ENCODE data around the gene GCSH. TPM values are rescaled to one million over a fixed set of nuclear protein-coding genes. Genes with fewer than 3 reads are reported as not detected.

Gene GCSH
- total and polyA plus RNA-seq, 2 of the 13 experiments (the other 11 are each of a cell fraction or from before 2014, with no cell fraction given) = 35.9 to 103 TPM

DNA sequence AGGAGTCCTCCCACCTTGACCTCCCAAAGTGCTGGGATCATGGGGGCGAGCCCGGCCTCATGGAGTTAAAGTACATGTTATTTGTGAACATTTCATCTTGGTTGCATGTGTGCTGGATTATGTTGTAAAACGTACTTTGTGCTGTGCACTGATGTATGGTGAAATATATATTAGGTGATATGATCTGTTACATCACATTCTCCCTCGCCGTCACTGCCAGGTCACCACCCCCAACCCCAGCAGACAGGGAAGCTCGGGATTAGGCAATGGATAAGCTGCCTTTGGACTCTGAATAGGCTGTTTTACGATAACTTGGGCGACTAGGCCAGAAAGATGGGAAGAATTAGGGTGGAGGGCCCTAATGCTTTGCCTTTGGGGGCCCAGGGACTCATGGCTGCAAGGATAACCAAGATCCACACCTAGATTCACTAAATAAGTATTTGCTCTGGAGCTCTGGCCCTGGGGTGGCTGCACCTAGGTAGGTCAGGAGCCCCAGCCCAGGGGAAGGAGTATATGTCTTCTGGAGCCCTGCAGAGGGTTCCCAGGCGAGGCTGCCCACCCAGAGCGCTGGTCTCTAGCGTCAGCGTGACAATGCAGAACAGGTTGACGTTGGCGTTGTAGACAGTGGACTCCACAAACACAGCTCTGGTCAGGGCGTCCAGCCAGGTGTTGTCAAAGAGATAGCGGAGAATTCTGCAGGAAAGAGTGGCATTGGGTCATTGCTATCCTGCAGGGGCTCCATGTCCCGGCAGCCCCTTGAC is 27.1 kb upstream of the GCSH start (continued):
- TF ChIP-seq ZFY (CRISPR knock-in tag; IDR thresholded peaks at IDR 0.05) (peak; percentile 46; the same call in 1 of the 2 replicates), ARID3A (IDR thresholded peaks at IDR 0.05; ENCODE audit: low read depth, low read length) (peak; percentile 77; the same call in 1 of the 2 replicates), EHMT2 (IDR thresholded peaks at IDR 0.05; ENCODE audit: borderline replicate concordance, low read depth, low read length) (peak; percentile 29; the same call in 1 of the 2 replicates), ZSCAN31 (CRISPR knock-in tag; IDR thresholded peaks at IDR 0.05; ENCODE audit: low read depth) (no peak), KLF13 (CRISPR knock-in tag; IDR thresholded peaks at IDR 0.05) (no peak), HOXA9 (CRISPR knock-in tag; IDR thresholded peaks at IDR 0.05; ENCODE audit: borderline replicate concordance) (no peak), NFE2L1 (CRISPR knock-in tag; IDR thresholded peaks at IDR 0.05; ENCODE audit: borderline replicate concordance) (no peak), FOSL2 (CRISPR knock-in tag; IDR thresholded peaks at IDR 0.05) (peak; percentile 73), ZKSCAN1 (IDR thresholded peaks at IDR 0.05; ENCODE audit: low read length) (0 out of 2 replicates have a peak, but pooled peaks have one; percentile 21), NR2F6 (IDR thresholded peaks at IDR 0.05) (peak; percentile 52; the same call in 1 of the 2 replicates), NR2F6 (CRISPR knock-in tag; IDR thresholded peaks at IDR 0.05) (peak; percentile 60; the same call in 1 of the 2 replicates), ATAD3A (CRISPR knock-in tag; IDR thresholded peaks at IDR 0.05) (no peak), ARID5B (CRISPR knock-in tag; IDR thresholded peaks at IDR 0.05) (peak; percentile 80)
- TF ChIP-seq, protein P1, sequence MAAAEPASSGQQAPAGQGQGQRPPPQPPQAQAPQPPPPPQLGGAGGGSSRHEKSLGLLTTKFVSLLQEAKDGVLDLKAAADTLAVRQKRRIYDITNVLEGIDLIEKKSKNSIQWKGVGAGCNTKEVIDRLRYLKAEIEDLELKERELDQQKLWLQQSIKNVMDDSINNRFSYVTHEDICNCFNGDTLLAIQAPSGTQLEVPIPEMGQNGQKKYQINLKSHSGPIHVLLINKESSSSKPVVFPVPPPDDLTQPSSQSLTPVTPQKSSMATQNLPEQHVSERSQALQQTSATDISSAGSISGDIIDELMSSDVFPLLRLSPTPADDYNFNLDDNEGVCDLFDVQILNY (CRISPR knock-in tag; conservative IDR thresholded peaks at IDR 0.05) = no peak
- TF ChIP-seq, protein P2, sequence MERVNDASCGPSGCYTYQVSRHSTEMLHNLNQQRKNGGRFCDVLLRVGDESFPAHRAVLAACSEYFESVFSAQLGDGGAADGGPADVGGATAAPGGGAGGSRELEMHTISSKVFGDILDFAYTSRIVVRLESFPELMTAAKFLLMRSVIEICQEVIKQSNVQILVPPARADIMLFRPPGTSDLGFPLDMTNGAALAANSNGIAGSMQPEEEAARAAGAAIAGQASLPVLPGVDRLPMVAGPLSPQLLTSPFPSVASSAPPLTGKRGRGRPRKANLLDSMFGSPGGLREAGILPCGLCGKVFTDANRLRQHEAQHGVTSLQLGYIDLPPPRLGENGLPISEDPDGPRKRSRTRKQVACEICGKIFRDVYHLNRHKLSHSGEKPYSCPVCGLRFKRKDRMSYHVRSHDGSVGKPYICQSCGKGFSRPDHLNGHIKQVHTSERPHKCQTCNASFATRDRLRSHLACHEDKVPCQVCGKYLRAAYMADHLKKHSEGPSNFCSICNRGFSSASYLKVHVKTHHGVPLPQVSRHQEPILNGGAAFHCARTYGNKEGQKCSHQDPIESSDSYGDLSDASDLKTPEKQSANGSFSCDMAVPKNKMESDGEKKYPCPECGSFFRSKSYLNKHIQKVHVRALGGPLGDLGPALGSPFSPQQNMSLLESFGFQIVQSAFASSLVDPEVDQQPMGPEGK (CRISPR knock-in tag; IDR thresholded peaks at IDR 0.05) = peak; percentile 51; the same call in 1 of the 2 replicates
